ENCODE measurements around the gene TCAP. TPM values are rescaled to one million over a fixed set of nuclear protein-coding genes. Genes with fewer than 3 reads are reported as not detected.
A peak's percentile ranks its signal among the peaks of the same experiment; 100 is the strongest.

TCAP gene
- total RNA-seq, 1 donor from 2014 or later: 0.19 TPM

DNA sequence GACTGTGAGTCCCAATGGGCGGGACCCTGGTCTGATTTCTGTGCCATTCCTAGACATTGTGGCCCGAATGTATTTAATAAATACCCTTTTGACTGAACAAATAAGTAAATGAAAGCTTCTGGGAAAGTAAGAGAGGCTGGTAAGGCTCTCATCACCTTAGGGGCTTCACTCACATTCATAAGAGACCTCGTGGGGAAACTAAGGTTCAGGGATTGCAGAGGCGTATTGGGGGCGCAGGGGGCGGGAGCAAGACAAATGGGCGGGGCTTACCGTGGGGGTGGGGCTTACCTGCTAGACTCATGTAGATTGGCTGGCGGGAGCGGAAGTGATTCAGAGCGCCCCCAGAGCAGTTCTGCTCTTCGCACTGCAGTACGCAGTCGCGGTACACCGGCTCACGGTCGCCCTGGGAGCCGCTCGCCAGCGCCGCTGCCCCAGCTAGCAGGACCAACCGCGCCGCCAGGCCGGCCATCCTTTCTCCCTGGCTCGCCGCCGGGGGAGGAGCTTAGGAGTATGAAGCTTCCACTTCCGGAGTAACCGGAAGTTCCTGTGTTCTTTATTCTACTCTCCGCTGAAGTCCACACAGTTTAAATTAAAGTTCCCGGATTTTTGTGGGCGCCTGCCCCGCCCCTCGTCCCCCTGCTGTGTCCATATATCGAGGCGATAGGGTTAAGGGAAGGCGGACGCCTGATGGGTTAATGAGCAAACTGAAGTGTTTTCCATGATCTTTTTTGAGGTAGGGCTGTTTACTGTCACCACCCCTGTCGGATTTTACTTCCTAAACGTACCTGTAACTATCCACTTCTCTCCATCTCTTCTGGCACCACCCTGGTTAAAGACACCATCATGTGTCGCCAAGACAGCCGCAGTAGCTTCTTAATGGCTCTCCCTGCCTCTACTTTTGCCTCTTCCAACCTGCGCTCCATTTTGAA, 22.7 kb downstream of the TCAP start, which contains the start of gene PGAP3:
TSS of gene PGAP3 (minus strand) at position 512 of the 929 bp plus-strand sequence. CDS start at position 469, 43 bp downstream.
- Histone ChIP-seq H3K4me3 (peak within 1 kb of the TSS; percentile 68), H3K9ac (no peak within 1 kb of the TSS), H3F3A (ENCODE audit: low read depth) (peaks cover 42% of the 10 kb centered on the region), H3K9me3 (ENCODE audit: low read depth) (no peaks in the 10 kb centered on the region), H2AFZ (replicated peaks) (peak within 1 kb of the TSS; percentile 91), H3K36me3 (no peaks in the 10 kb centered on the region), H4K20me1 (ENCODE audit: low read depth) (no peaks in the 10 kb centered on the region), H3K4me2 (peak within 1 kb of the TSS; percentile 78), H3K4me1 (peaks cover 17% of the 10 kb centered on the region), H3K27me3 (no peaks in the 10 kb centered on the region), H3K27ac (peak within 1 kb of the TSS; percentile 98), H3K79me2 (ENCODE audit: low read depth) (no peaks in the 10 kb centered on the region)
- H3K27ac Mint-ChIP-seq: peak within 1 kb of the TSS; percentile 93
- DNase-seq (ENCODE audit: low spot score): peak; percentile 94
- H3K27me3 Mint-ChIP-seq (ENCODE audit: insufficient read depth, low read depth): peaks cover 6% of the 10 kb centered on the region
- peaks cover 2% of the 10 kb centered on the region for H3K36me3 Mint-ChIP-seq
- H3K9me3 Mint-ChIP-seq: no peaks in the 10 kb centered on the region
- TF ChIP-seq EZH2phosphoT487 (IDR thresholded peaks at IDR 0.05): peak; percentile 20
- no peak for TF ChIP-seq EZH2 (IDR thresholded peaks at IDR 0.05)
- H3K4me3 Mint-ChIP-seq: peak within 1 kb of the TSS; percentile 96
- H3K4me1 Mint-ChIP-seq: peaks cover 23% of the 10 kb centered on the region

DNA sequence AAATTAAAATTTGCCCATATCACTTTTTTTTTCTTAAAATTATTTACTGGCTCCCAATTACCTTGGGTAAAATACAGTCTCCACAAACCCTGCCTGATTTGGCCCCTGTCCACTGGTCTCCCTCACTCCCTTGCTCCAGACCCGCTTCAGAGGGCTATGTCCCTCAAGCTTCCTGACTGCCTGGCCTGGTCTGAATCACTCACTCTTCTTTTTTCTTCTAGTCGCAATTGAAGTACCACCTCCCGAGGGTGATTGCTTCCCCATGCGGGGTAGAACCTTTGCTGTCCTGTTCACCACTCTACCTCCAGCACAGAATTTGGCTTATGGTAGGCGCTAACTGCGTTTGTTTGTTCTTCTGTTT, 23.3 kb downstream of the TCAP start:
- Mint-ChIP-seq H3K9me3 (no peaks in the 10 kb centered on the region), H3K27me3 (ENCODE audit: insufficient read depth, low read depth) (peaks cover 6% of the 10 kb centered on the region), H3K36me3 (peaks cover 2% of the 10 kb centered on the region), H3K4me1 (peaks cover 23% of the 10 kb centered on the region), H3K27ac (peak overlapping the region; percentile 93), H3K4me3 (peak overlapping the region; percentile 96)
- H3F3A ChIP-seq (ENCODE audit: low read depth): peaks cover 48% of the 10 kb centered on the region
- H3K9me3 ChIP-seq (ENCODE audit: low read depth): no peaks in the 10 kb centered on the region
- H3K4me2 ChIP-seq: peak overlapping the region; percentile 78
- no peaks in the 10 kb centered on the region for H3K79me2 ChIP-seq (ENCODE audit: low read depth)
- TF ChIP-seq, protein P1, sequence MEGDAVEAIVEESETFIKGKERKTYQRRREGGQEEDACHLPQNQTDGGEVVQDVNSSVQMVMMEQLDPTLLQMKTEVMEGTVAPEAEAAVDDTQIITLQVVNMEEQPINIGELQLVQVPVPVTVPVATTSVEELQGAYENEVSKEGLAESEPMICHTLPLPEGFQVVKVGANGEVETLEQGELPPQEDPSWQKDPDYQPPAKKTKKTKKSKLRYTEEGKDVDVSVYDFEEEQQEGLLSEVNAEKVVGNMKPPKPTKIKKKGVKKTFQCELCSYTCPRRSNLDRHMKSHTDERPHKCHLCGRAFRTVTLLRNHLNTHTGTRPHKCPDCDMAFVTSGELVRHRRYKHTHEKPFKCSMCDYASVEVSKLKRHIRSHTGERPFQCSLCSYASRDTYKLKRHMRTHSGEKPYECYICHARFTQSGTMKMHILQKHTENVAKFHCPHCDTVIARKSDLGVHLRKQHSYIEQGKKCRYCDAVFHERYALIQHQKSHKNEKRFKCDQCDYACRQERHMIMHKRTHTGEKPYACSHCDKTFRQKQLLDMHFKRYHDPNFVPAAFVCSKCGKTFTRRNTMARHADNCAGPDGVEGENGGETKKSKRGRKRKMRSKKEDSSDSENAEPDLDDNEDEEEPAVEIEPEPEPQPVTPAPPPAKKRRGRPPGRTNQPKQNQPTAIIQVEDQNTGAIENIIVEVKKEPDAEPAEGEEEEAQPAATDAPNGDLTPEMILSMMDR (IDR thresholded peaks at IDR 0.05): no peak
- TF ChIP-seq EZH2phosphoT487 (IDR thresholded peaks at IDR 0.05): no peak
- no peak for TF ChIP-seq EZH2 (IDR thresholded peaks at IDR 0.05)
- no peak overlapping the region for H3K27ac ChIP-seq
- no peaks in the 10 kb centered on the region for H3K27me3 ChIP-seq
- H3K36me3 ChIP-seq: no peaks in the 10 kb centered on the region
- H3K4me1 ChIP-seq: peaks cover 17% of the 10 kb centered on the region
- H4K20me1 ChIP-seq (ENCODE audit: low read depth): no peaks in the 10 kb centered on the region
- no peak overlapping the region for H3K9ac ChIP-seq
- peak overlapping the region; percentile 68 for H3K4me3 ChIP-seq
- peak overlapping the region; percentile 91 for H2AFZ ChIP-seq (replicated peaks)
- DNase-seq (ENCODE audit: low spot score): no peak

DNA sequence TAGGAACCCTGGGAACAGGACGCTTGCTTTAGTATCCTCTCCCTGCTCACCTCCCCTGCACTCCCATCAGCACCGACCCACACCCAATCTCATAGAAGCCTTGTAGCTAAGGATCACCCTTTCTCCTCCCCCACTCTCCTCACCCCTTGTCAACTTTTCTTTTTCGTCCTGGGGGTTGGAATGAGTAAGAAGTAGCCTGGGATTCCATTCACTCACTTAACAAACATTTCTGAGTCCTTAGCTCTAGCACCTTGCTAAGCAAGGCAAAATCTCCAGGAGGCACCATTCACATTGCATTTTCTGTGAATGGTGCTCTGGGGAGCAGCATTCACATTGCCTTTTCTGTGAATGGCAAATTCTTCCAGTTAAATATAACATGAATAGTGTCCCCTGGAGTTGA, 23.8 kb downstream of the TCAP start:
- peaks cover 48% of the 10 kb centered on the region for H3F3A ChIP-seq (ENCODE audit: low read depth)
- H3K9ac ChIP-seq: no peak overlapping the region
- H2AFZ ChIP-seq (replicated peaks): no peak overlapping the region
- Mint-ChIP-seq H3K27me3 (ENCODE audit: insufficient read depth, low read depth) (peaks cover 6% of the 10 kb centered on the region), H3K9me3 (no peaks in the 10 kb centered on the region), H3K27ac (no peak overlapping the region), H3K4me3 (peak overlapping the region; percentile 96), H3K36me3 (peaks cover 2% of the 10 kb centered on the region), H3K4me1 (peaks cover 23% of the 10 kb centered on the region)
- no peak overlapping the region for H3K27ac ChIP-seq
- no peaks in the 10 kb centered on the region for H3K79me2 ChIP-seq (ENCODE audit: low read depth)
- H3K4me2 ChIP-seq: peak overlapping the region; percentile 78
- no peaks in the 10 kb centered on the region for H3K36me3 ChIP-seq
- peak overlapping the region; percentile 68 for H3K4me3 ChIP-seq
- H3K9me3 ChIP-seq (ENCODE audit: low read depth): no peaks in the 10 kb centered on the region
- peaks cover 17% of the 10 kb centered on the region for H3K4me1 ChIP-seq
- H3K27me3 ChIP-seq: no peaks in the 10 kb centered on the region
- DNase-seq (ENCODE audit: low spot score): peak; percentile 32
- H4K20me1 ChIP-seq (ENCODE audit: low read depth): no peaks in the 10 kb centered on the region
- TF ChIP-seq, protein P1 (IDR thresholded peaks at IDR 0.05): peak; percentile 5
- TF ChIP-seq EZH2phosphoT487 (IDR thresholded peaks at IDR 0.05): no peak

DNA sequence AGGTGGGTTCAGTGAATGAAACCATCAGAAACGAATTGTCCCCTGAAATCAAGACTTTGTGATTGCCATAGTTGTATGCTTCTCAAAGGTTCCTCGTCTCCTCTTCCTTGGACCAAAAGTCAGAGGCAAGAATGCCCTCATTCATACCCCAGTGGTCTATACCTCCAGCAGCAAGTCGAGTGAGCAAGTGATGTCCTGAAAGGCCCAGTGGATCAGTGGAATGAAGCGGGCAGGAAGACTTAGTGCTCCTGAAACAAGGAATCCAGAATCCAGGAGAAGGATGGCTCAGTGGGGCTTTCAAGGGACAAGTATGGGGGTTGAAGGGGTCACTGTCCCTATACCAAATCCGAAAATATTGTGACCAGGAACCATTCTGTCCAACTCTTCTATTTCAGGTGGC, 29.4 kb downstream of the TCAP start:
- Mint-ChIP-seq H3K4me1 (peaks cover 38% of the 10 kb centered on the region), H3K27ac (peak overlapping the region; percentile 74), H3K4me3 (peak overlapping the region; percentile 16), H3K36me3 (peaks cover under 1% of the 10 kb centered on the region), H3K27me3 (ENCODE audit: insufficient read depth, low read depth) (peaks cover 2% of the 10 kb centered on the region), H3K9me3 (no peaks in the 10 kb centered on the region)
- no peak overlapping the region for H2AFZ ChIP-seq (replicated peaks)
- peak overlapping the region; percentile 80 for H3K4me2 ChIP-seq
- H3K9me3 ChIP-seq (ENCODE audit: low read depth): no peaks in the 10 kb centered on the region
- DNase-seq (ENCODE audit: low spot score): no peak
- H3K9ac ChIP-seq: no peak overlapping the region
- peaks cover 9% of the 10 kb centered on the region for H3K79me2 ChIP-seq (ENCODE audit: low read depth)
- H3K4me3 ChIP-seq: no peak overlapping the region
- H4K20me1 ChIP-seq (ENCODE audit: low read depth): no peaks in the 10 kb centered on the region
- peaks cover 34% of the 10 kb centered on the region for H3K4me1 ChIP-seq
- no peaks in the 10 kb centered on the region for H3K27me3 ChIP-seq
- TF ChIP-seq EZH2phosphoT487 (IDR thresholded peaks at IDR 0.05): no peak
- TF ChIP-seq EZH2 (IDR thresholded peaks at IDR 0.05): no peak
- TF ChIP-seq, protein P1 (IDR thresholded peaks at IDR 0.05): no peak
- H3K27ac ChIP-seq: peak overlapping the region; percentile 77
- no peaks in the 10 kb centered on the region for H3K36me3 ChIP-seq
- H3F3A ChIP-seq (ENCODE audit: low read depth): peaks cover 52% of the 10 kb centered on the region

Measured in neural progenitor cell (in vitro differentiated cells).